HG02885 (cell line): ENCODE measurements around the gene IFTAP.

Source experiments
- ATAC-seq: cut with Tn5 transposase; IDR thresholded peaks from one replicate; pipeline ENCODE4 v1.9.1; 2021; ENCODE audit warnings: mild to moderate bottlenecking; ENCODE audit not compliant: unreplicated experiment, poor library complexity

IFTAP gene

DNA sequence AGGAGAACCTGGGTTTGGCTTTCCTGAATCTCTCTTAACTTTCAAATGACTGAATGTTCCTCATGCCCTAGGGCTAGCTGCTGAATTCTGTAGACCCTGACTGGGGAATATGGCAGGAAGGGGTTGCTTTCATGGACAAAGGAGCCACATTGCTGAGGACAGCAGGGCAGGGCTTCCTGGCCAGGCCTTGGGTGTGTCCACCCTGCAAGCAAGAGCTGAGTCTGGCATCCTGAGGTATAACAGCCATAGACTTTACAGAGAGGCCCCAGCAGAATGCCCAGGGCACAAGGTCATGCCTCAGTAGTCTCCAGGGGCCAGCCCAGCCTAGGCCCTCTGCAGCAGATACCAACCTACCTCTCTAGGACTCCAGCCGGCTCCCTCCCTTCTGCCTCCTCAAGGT, 105.9 kb downstream of the IFTAP start:
- no peak for ATAC-seq

DNA sequence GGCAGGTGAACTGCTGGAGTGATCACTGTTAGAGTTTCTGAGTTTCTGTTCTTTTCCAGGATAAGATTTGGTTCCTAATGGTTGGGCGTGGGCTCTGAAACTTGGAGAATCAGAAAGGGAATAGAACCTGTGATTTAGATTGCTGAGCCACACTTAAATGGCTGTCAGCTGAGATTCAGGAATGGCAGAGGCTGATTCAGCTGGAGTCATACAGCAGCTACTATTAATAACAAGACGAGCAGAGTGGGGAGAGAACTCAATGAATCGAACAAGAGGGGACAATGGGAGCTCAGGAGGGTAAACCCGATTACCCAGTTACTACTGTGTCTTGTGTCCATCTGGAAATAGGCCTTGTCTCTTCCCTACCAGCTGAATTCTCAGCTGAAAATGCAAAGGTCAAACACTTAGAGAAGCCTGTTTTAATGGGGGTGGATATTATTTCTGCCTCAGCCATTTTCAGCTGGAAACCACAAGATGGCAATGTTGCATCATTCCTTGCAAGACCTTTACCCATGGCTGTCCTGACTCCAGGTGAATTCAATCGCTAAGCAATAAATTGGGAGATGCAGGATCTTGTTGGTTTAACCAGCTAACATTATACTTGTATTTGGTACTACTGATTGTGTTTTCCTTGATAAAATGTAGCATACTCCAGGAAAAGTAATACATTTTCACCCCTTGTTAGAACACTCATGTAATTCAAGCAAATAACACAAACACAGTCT, 108.2 kb downstream of the IFTAP start:
- peak; percentile 80 for ATAC-seq

DNA sequence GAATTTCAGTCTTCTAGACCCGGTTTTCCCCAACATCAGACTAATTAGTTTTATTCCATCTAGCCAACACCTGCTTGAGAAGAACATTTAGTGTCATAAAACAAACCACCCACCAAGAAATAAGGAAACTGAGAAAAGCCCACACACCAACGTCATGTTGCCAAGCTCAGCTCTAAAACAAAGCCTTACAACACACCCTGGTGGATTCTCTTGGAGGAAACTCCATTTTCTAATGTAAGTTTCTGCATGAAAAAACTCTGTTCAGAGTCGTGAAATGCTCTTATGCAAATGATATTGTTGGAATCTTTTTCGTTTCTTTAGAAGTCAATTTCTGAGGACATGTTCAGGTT, 108.7 kb downstream of the IFTAP start:
- ATAC-seq = peak; percentile 82
